ENCODE results near the gene DCP1B.

Gene DCP1B

DNA sequence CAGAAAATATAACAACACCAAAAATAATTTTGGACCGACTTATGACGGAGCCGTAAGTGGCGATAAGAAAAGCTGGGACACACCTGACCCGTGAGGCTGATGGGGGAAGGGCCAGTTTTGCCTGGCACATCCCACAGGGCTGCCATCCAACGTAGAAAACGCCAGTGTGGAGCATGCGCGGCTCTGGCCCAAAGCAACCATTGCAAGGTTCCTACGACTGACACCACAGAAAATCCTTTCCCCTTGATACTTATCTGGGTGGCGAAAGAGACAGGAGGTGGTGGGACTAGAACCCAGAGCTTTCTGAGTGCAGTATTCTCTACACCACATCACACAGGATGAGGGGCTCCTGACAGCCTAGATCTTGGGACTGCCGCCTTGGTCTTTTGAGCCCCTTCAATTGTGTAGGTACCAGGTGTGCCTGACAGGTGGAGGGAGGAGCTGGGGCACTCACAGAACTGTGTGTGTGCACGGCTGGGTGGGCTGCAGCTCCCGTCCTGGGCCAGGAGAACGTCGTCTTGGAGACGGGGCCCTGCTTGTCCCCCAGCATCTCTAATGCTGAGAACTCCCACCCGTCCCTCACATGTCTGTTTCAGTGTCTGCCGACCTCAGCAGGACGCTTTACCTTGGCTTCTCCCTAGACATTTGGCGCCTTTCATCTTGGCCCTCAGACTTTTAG lies 68.4 kb downstream of the DCP1B start:
- in situ Hi-C loops (cut with MboI; ENCODE audit: low sequenced_read_pairs), result no loop called here

DNA sequence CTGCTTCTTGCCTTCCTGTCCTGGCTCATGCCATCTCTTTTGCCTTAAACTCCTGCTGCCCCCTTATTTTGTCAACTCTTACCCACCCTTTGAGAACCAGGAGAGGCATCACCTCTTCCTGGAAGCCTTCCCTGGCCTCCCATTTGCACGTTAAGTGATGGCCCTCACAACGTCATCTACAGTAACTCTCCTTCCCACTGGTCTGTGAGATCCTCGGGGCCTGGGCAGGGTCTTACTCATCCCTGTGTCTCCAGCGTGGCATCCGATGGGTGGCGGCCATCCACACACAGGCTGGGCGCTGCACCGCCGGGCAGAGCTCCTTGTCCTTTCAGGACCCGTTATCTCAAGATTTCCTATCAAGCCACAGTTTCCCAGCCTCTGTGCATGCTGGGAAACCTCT lies 69.0 kb downstream of the DCP1B start:
- in situ Hi-C loops (cut with MboI; ENCODE audit: low sequenced_read_pairs), result no loop called here

DNA sequence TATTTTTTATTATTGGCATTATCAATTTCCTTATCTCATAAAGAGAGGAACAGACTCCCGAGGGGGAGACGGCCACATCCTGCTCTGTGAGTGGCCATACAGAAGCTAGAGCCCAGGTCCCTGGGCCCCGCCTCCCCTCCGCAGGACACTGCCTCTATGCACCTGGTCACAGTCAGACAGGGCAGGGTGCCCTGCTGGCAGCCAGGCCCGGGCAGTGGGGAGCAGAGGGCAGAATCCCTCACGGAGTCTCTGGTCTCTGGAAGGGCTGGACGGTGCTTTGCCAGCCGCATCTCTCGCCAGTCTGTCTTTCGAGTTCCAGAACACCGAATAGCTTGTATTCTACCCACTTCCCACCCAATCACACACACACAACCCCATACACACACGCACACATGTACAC lies 69.4 kb downstream of the DCP1B start:
- in situ Hi-C loops (cut with MboI; ENCODE audit: low sequenced_read_pairs), result no loop called here

DNA sequence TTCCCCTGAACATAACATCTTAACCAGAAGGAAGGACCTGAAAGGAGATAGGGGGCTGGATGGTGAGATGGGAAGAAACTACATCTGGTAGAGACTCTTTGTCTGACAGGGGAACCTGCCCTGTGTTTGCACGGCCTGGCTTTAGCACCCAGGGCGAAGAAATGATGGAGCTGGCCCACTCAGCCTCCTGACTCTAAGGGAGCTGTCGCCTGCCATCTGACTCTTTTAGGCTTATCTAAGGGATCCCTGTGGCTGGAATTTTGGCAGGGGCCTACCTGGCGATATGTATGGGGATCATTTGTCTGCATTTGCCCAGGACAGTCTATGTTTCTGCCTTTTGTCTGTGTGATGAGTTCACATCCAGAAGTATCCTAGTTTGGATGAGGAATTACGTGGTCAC lies 70.2 kb downstream of the DCP1B start:
- in situ Hi-C loops (cut with MboI; ENCODE audit: low sequenced_read_pairs), result no loop called here

DNA sequence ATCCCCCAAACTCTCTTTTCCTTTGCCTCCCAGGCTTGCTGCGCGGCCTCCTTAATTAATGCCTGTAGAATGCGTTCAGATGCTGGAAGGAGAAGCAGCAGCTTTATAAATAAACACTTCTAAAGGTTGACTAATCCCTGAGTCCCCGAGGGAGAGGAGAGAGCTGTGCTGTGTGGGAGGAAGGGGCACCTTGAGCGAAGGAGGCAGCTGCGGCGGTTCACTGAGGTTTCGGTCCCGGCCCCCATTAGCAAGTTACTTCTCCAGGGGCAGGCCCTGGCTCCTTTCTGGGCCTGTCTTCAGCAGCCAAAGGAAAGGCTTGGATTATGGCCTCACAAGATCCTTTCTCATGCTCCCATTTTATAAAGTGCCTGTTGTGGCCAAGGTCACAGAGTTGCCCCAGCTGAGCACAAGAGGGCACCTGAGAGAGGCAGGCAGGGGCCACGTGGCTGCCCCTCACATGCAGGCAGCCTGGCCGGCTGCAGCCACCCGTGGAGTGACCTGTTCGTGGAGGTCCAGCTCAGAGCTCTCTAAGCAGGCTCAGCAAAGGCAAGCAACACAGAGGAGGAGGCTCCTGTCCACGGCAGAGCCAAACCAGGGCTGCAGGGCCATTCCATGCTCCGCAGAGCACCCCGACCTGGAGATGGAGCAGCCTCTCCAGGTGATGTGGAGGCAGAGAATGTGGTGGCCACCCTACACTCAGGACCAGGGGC lies 70.8 kb downstream of the DCP1B start:
- in situ Hi-C loops (cut with MboI; ENCODE audit: low sequenced_read_pairs), result no loop called here

DNA sequence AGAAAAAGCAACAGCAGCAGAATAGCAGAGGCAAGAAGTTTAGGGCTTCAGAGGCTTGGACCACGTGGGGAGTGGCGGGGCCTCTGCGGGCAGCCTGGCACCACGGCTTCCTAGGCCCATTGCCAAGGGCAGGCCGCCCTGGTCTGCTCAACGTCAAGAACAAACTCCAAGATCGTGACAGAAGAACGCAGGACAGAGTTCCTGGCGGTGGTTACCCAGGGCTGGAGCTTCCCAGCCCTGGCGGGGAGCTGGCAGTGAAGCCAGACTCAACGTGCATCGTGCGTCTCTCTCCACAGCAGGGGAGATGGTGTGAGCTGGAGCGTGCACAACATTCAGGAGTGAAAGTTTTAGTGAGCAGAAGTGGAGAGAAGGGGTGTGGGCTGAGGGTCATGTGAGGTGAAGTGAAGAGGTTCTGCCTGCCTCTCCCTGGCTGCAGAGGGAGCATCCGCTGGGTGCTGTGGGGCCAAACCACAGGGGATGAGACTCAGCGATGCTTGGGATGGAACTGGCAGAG lies 71.9 kb downstream of the DCP1B start:
- in situ Hi-C loops (cut with MboI; ENCODE audit: low sequenced_read_pairs), result no loop called here

DNA sequence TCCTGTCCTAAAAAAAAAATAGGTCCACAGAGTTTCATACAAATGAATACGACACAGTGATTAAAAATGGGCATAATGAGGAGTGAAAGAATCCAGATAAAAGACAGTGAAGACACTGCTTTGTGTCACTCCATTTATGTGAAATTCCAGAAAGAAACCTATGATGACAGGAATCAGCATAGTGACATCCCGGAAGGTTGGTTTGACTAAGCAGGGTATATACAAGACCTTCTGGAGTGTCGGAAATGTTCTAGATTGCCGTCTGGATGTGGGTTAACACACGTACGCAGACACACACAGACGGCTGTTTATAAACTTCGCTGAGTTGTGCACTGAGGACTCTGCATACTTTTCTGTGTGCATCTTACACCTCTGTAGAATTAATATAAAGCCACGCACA lies 72.6 kb downstream of the DCP1B start:
- in situ Hi-C loops (cut with MboI; ENCODE audit: low sequenced_read_pairs), result no loop called here

DNA sequence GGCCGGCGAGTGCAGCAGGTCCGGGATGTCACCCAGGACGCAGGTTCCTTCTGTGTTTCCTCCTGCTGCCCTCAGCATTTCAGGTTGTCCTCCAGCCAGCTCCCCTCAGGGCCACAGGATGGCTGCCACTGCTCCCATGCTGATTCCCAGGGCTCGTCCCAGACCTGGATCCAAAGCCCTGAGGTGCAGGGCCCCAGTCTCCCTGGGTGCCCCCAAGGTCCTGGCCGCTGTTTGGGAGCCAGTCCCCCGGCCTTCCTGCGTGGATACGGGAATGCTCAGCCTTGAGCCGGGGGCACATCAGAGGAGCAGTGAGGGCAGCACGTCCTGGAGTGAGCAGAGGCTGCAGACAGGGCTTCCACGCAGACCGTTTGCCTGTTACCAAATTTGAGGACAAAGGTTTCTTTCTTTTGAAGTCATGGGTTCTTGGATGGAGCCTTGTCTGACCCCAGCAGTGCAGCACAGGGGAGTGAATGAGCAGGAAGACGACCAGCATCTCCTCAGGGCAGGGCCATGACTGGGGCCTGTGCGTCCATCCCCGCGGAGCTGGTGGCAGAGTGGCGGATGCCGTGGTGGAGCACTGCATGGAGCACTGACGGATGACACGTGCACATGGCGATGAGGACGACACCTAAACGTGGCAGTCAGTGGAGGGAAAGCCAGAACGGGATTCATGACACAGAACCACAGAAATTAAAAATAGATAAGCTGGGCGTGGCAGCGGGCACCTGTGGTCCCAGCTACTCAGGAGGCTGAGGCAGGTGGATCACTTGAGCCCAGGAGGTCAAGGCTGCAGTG lies 73.3 kb downstream of the DCP1B start:
- in situ Hi-C loops (cut with MboI; ENCODE audit: low sequenced_read_pairs), result no loop called here

DNA sequence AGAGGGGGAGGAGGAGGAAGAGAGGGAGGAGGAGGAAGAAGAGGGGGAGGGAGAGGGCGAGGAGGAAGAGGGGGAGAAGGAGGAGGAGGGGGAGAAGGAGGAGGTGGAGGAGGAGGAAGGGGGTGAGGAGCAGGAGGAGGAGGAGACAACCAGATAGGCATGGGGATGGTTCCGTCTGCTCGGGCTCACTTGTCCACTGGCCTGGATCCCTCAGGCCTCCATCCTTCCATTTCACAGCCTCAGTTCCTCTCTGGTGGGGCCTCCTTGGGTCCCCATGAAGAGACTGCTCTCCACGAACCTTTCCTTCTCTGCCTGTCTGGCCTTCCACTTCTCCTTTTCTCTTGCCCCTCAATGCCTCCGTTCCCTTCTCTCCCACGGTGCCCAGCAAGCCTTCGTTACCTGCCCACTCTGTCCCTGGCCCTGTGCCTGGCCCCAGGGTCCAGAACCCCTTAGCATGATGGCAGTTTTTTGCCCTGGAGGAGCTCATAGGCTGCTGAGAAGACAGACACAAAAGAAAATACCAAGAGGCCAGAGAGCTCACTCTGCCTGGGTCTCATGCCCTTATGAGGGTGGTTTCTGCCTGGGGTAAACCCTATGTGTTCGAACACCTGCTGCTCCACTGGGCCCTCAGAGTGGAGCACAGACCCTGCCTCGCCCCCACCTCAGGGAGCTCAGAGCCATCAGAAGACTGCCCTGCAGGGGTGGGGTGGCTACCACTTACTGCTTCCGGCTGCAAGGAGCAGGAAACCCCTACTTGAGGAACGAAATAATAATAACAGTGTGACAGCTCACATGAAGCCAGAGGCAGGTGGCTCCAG lies 74.1 kb downstream of the DCP1B start:
- in situ Hi-C loops (cut with MboI; ENCODE audit: low sequenced_read_pairs), result no loop called here

DNA sequence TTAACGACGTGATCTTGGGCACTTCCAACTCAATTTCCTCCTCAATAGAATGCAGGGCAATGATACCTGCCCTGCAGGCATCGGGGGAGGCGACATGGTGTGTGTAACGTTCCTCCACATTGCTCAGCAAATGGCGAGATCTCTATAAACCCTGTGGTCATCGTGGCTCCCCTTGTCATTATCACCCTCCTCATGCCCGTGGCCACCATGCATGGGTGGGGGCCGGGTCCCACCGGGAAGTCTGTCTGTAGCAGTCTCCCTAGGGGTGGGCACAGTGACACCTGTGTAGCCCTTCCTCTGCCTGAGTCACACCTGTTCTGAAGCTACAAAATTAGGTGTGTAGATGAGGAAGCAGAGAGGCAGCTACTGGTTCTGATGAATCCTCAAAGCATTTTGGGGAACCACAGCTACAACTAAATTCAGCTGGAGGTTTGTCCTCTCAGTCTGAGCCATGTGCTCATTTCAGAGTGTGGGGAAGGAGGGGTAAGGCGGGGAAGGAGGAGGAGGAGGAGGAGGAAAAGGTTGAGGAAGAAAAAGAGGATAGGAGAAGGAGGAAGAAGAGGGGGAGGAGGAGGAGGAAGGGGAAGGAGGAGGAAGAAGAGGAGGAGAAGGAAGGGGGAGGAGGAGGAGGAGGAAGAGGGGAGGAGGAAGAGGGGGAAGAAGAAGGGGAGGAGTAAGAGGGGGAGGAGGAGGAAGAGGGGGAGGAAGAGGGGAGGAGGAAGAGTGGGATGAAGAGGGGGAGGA lies 74.8 kb downstream of the DCP1B start:
- in situ Hi-C loops (cut with MboI; ENCODE audit: low sequenced_read_pairs), result no loop called here

DNA sequence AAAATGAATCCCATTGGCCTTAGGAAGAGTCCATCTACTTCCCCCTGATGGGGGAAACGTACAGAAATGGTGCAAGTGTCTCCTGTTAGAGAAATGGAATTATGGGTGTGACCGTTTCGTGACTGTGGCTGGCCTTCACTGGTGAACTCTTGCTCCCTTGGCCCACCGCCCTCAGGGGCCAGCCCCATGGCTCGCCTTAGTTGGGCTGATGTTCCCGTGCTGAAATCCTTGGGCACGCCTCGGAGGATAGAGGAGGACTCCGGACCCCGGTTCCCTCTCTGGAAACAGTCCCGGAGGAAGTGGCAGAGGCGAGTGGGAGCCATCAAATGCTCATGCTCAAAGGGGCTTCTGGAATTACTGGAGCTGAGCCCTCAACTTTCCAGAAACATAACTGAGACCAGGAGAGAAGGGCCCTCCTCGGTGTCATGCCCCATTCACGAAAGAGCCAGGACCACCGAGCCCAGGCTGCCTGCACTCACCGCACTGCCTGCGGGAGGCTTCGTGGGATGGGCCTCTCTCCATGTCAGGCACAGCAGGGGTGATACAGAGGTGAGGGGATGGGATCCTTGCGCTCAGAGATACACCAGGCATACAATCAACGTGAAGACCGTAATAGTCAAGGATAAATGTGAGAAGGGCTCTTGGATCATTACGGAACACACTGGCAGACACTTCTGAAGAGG lies 75.7 kb downstream of the DCP1B start:
- in situ Hi-C loops (cut with MboI; ENCODE audit: low sequenced_read_pairs), result no loop called here

DNA sequence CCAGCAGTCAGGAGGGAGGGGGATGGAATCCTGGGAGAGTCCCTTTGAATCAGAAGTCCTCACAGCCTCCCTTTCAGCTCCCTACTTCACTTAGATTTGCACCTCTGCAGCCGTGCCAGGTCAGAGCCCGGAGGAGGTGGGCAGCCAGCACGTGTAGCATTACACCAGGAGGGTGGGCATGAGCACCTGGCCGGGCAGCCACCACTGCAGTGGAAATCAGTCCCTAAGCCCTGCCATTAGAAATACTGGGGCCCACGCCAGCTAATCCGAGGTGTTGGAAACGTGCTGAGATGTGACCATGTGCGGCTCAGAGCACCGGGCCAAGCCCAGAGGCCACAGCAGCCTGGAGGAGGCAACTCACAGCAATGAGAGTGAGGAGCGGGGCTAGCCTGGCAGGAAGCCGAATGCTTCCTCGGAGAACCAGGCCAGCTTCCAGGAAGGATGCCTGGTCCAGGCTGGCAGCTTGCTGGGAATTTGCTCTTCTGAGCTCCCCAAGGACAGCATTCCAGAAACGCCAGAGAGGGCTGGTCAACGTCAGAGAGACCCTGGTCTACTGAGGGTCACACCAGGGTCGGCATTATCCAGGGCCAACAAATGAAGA lies 76.4 kb downstream of the DCP1B start:
- in situ Hi-C loops (cut with MboI; ENCODE audit: low sequenced_read_pairs), result no loop called here

DNA sequence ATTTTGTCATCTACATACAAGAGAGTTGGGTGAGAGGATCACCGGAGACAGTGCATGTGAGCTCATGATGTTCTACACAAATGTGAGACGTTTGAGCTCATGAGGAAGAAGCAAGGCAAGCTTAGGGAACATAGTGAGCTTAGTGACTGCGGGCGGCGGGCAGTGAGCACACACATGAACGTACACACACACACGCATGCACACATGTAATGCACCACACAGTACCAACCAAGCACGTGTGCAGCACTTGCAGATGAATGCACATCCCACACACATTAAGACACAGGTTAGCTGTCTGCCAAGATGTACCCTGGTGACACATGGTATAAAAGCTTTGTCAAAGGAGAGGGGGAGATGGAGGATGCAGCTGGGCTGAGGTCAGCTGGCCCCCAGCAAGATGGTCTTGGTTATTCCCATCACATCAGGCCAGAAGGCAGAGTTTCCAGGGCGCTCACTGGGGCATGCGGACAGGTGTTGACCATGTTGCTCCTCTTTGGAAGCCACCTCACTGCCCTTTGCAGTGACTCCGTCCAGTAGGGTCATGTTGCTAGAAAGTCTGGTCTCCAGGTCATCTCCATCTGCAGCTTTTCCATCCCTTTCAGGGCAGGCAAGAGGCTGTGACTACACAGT lies 77.1 kb downstream of the DCP1B start:
- in situ Hi-C loops (cut with MboI; ENCODE audit: low sequenced_read_pairs), result no loop called here

DNA sequence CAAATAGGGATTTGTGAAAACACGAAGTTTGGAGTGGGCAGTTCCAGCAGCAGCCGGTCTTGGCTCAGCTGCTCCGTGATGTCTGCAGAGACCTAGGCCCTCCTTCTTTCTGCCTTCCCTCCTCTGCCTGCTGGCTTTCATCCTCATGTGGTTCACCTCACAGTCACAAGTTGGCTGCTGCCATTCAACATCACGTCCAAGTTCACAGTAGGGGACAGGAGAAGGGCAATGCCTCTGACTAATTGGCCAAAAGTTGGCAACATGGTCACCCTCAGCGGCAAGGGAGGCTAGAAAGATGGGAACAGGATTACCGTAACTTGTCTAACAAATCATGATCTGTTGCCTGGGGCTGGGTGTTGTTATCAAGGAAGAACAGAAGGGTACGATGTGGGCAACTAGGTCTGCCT lies 78.0 kb downstream of the DCP1B start:
- in situ Hi-C loops (cut with MboI; ENCODE audit: low sequenced_read_pairs), result no loop called here

DNA sequence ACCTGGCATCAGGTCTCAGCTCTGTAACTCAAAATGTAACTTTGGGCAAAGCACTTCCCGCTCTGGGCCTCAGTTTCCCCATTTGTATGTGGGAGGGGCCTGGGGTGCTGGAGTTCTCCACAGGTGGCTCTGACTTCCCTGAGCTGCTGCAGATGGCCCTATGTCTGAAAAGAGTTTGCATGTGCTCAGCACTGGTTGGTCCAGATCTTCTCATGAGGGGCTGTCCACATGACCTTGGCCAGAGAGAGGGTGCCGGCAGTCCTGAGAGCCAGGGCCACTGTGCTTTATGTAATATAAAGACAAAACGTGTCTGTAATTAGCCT lies 78.6 kb downstream of the DCP1B start:
- in situ Hi-C loops (cut with MboI; ENCODE audit: low sequenced_read_pairs), result no loop called here

DNA sequence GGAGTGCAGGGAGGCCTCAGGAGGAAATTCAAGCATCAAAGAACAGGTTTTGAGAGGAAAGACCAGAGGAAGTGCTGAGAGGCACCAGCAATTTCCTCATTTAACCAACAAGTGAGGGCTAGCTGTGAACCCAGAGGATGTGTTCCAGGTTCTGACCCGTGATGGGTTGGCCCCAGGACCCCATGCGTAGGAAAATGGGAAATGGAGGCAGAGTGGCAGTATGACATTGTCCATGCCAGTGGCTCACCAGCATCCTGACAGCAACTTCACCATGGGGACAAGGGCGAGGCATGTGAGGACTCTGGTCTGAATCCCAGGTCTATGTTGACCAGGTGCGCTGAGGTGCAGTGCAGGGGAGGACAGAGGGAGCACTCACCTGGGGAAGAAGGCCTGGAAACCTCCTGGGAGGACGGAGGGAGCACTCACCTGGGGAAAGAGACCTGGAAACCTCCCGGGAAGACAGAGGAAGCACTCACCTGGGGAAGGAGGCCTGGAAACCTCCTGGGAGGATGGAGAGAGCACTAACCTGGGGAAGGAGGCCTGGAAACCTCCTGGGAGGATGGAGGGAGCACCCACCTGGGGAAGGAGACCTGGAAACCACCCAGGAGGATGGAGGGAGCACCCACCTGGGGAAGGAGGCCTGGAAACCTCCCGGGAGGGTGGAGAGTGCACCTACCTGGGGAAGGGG lies 79.1 kb downstream of the DCP1B start:
- in situ Hi-C loops (cut with MboI; ENCODE audit: low sequenced_read_pairs), result no loop called here

DNA sequence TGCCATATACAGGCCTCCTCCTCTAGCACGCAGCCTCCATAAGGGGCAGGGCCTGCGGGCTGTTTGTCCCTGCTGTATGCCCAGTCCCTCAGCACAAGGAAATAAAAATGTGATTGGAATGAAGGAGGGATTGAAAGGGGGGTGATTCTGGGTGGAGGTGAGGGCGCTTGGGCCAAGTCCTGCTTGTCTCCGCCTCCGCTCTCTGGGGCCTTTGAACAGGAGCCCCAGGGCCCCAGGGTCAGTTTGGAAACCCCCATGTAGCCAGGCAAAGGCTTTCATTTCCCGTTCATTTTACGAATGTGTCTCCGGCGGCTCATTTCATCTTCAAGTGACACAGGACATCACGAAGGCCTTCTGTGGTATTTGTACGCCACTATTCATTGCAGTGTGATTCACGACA lies 81.3 kb downstream of the DCP1B start:
- in situ Hi-C loops (cut with MboI; ENCODE audit: low sequenced_read_pairs), result no loop called here

DNA sequence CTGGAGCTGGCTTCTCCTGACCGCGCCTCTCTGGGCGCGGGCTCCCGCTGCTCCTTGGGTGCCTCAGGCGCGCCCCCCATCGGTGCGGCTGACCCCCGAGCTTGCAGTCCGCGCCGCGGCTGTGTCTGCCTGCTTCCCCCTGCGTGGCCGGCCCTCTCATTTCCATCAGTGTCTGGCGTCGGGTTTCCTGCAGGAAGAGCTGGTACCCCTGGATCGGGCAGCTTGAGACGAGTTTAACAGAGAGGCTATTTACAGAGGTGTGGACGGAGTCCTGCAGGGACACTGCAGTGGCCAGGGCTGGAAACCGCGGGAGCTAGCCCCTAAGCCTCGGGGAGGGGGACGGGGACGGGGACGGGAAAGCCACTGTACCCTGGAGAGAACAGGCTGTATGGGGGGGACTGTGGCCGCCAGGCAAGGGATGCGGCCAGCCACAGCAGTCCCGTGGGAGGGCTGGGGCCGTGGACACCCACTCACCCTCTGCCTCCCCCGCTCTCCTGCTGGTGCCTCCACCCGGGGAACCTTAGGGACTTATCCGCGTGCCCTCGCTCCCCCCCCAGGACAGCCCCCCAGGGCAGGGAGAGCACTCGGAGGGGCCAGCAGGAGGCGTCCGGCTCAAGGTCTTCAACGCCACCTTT lies 82.1 kb downstream of the DCP1B start:
- in situ Hi-C loops (cut with MboI; ENCODE audit: low sequenced_read_pairs), result no loop called here
